Trophoblast cell (in vitro differentiated cells and primary cell): ENCODE results near the gene SNAPC2.
"Not testable (repeated sequence)": the region's sequence is repeated elsewhere in the genome, so short reads cannot be mapped to it uniquely, and the experiment has no call there.

Source experiments
- DNase-seq, 2 donors: peaks; one replicate each; pipeline ENCODE4 v3.0.0-alpha.2; 2016
- H2AFZ ChIP-seq: 2 replicates; pipeline ENCODE4 v1.6.1; 2013; ENCODE audit warnings: low read length, moderate library complexity, mild to moderate bottlenecking; ENCODE audit not compliant: insufficient read depth, poor library complexity
- H2AK5ac ChIP-seq: 2 replicates; pipeline ENCODE4 v1.6.1; 2013; ENCODE audit warnings: mild to moderate bottlenecking, low read length
- H2BK120ac ChIP-seq: 2 replicates; pipeline ENCODE4 v1.6.1; 2013; ENCODE audit warnings: low read length, mild to moderate bottlenecking, moderate library complexity; ENCODE audit not compliant: insufficient read depth, poor library complexity
- H2BK12ac ChIP-seq: 2 replicates; pipeline ENCODE4 v1.6.1; 2013; ENCODE audit warnings: mild to moderate bottlenecking, low read length, moderate library complexity
- H2BK5ac ChIP-seq: 2 replicates; pipeline ENCODE4 v1.6.1; 2013; ENCODE audit warnings: low read length, low read depth, moderate library complexity, mild to moderate bottlenecking; ENCODE audit not compliant: poor library complexity
- H3K14ac ChIP-seq: 2 replicates; pipeline ENCODE4 v1.6.1; 2013; ENCODE audit warnings: mild to moderate bottlenecking, low read length
- H3K18ac ChIP-seq: 2 replicates; pipeline ENCODE4 v1.6.1; 2013; ENCODE audit warnings: mild to moderate bottlenecking, low read length
- H3K23ac ChIP-seq: 2 replicates; pipeline ENCODE4 v1.6.1; 2013; ENCODE audit warnings: low read length
- H3K27ac ChIP-seq: 2 replicates; pipeline ENCODE4 v1.5.1; 2013; ENCODE audit warnings: low read depth, mild to moderate bottlenecking, inconsistent platforms, low read length, moderate library complexity
- H3K27me3 ChIP-seq: 2 replicates; pipeline ENCODE4 v1.6.1; 2013; ENCODE audit warnings: inconsistent platforms, mild to moderate bottlenecking, low read length, moderate library complexity; ENCODE audit not compliant: insufficient read depth
- H3K36me3 ChIP-seq, 2 experiments: 1 replicate in 1 of 2; 2 replicates in 1 of 2; pipeline ENCODE4 v1.6.1; 2013; ENCODE audit warnings: low read length in 2 of 2, mild to moderate bottlenecking in 2 of 2, moderate library complexity in 1 of 2; ENCODE audit not compliant: insufficient read depth in 2 of 2, control insufficient read depth in 1 of 2
- H3K4ac ChIP-seq: 2 replicates; pipeline ENCODE4 v1.6.1; 2013; ENCODE audit warnings: low read depth, mild to moderate bottlenecking, low read length, moderate library complexity
- H3K4me1 ChIP-seq, 2 experiments: 1 replicate in 1 of 2; 2 replicates in 1 of 2; pipeline ENCODE4 v1.6.1; 2013; ENCODE audit warnings: low read length in 2 of 2, mild to moderate bottlenecking in 2 of 2, moderate library complexity in 1 of 2; ENCODE audit not compliant: insufficient read depth in 2 of 2, control insufficient read depth in 1 of 2
- H3K4me2 ChIP-seq: 2 replicates; pipeline ENCODE4 v1.6.1; 2013; ENCODE audit warnings: inconsistent platforms, mild to moderate bottlenecking, low read length, moderate library complexity
- H3K4me3 ChIP-seq: 2 replicates; pipeline ENCODE4 v1.5.1; 2013; ENCODE audit warnings: mild to moderate bottlenecking, low read depth, low read length, inconsistent platforms
- H3K79me1 ChIP-seq: one replicate; pipeline ENCODE4 v1.6.1; 2013; ENCODE audit warnings: low read length
- H3K79me2 ChIP-seq: 2 replicates; pipeline ENCODE4 v1.6.1; 2013; ENCODE audit warnings: low read length, mild to moderate bottlenecking; ENCODE audit not compliant: control insufficient read depth, insufficient read depth, poor library complexity
- H3K9ac ChIP-seq: 2 replicates; pipeline ENCODE4 v1.6.1; 2013; ENCODE audit warnings: mild to moderate bottlenecking, low read length
- H3K9me3 ChIP-seq: 2 replicates; pipeline ENCODE4 v1.6.1; 2013; ENCODE audit warnings: low read depth, mild to moderate bottlenecking, control low read depth, inconsistent platforms, low read length; ENCODE audit not compliant: insufficient read depth
- H4K12ac ChIP-seq: 2 replicates; pipeline ENCODE4 v1.6.1; 2013; ENCODE audit warnings: low read depth, mild to moderate bottlenecking, low read length, moderate library complexity
- H4K8ac ChIP-seq: 2 replicates; pipeline ENCODE4 v1.6.1; 2013; ENCODE audit warnings: low read depth, mild to moderate bottlenecking, low read length, moderate library complexity
- H4K91ac ChIP-seq: one replicate; pipeline ENCODE4 v1.6.1; 2013; ENCODE audit warnings: low read depth, mild to moderate bottlenecking, low read length, moderate library complexity
- WGBS: extraction: QIAGEN DNeasy Blood & Tissue Kit; methylation state at CpG from one replicate; pipeline ENCODE4 v1.1.7; 2013; ENCODE audit warnings: missing lambda C conversion rate; ENCODE audit not compliant: insufficient read length, insufficient coverage; ENCODE audit errors: extremely low coverage; 5-methylcytosine and 5-hydroxymethylcytosine counted together

SNAPC2 gene

DNA sequence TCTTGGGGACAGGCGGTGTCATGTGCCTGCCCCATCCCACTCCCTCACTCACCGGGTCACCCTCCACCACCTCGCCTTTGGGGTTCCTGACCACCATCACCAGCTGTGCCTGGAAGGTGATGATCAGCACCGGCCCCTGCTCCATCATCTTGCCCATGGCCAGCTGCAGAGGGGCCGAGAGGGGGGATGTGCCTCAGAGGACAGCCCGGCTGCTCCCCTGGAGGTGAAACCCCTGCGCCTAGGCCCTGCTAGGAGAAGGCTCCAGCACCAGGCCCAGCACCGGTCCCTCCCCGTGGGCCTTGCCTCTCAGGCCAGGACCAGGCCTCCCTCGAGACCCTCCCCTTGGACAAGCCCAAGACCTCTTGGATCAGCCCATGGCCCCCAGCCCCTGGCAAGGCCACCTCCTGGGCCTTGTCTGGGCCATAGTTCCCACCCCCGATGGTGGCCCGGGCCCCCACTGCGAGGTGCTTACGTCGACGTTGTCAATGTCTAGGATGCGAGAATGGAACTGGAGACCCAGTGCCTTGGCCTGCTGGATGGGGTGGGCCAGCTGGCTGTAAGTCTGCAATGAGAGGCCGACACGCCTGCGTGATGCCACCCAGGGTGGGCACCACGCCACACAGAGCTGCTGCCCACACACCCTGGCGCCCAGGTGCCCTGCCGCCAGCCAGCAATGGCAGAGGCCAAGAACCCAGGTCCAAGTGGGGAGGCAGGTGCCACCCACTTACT lies 7.6 kb downstream of the SNAPC2 start:
- H3K36me3 ChIP-seq: peaks cover 37 to 38% of the 10 kb centered on the region in 2 experiments
- no peak overlapping the region for H2AK5ac ChIP-seq
- peaks cover 2% of the 10 kb centered on the region for H3K79me1 ChIP-seq
- H3K4me1 ChIP-seq: peaks cover 8 to 11% of the 10 kb centered on the region in 2 experiments
- no peak overlapping the region for H4K8ac ChIP-seq
- H3K23ac ChIP-seq: no peak overlapping the region
- H2BK12ac ChIP-seq: no peak overlapping the region
- H3K27me3 ChIP-seq: no peaks in the 10 kb centered on the region
- H4K12ac ChIP-seq: no peak overlapping the region
- WGBS: no CpG with 5 or more reads among the region's 23 CpGs
- H3K4me2 ChIP-seq: no peak overlapping the region
- no peak overlapping the region for H3K18ac ChIP-seq
- H3K79me2 ChIP-seq: no peaks in the 10 kb centered on the region
- H2BK5ac ChIP-seq: no peak overlapping the region
- no peak overlapping the region for H3K4ac ChIP-seq
- no peak overlapping the region for H3K9ac ChIP-seq
- H3K14ac ChIP-seq: no peak overlapping the region
- no peak for DNase-seq
- no peak overlapping the region for H4K91ac ChIP-seq
- no peak overlapping the region for H3K27ac ChIP-seq
- H2BK120ac ChIP-seq: no peak overlapping the region
- no peaks in the 10 kb centered on the region for H3K9me3 ChIP-seq
- no peak overlapping the region for H2AFZ ChIP-seq
- peak overlapping the region; percentile 28 for H3K4me3 ChIP-seq

DNA sequence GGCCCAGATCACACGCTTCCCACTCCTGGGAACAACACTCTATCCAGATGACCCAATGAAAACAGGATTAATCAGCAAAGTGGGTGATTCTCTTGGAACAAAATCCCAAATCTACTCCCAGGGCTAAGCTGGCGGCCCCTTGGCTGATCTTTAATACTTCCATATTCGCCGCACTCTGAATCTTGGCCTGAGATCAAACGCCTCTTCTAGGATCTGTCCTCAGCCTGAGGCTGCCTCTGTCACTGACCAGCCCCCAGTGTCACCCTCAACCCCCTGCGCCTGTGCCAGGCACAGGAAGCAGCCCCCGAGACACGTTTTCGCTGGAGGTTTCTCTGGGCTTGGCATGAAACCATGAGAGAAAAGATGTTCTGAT lies 8.2 kb downstream of the SNAPC2 start:
- no peak overlapping the region for H2BK12ac ChIP-seq
- H3K27ac ChIP-seq: no peak overlapping the region
- H3K27me3 ChIP-seq: no peaks in the 10 kb centered on the region
- H3K79me1 ChIP-seq: peaks cover 2% of the 10 kb centered on the region
- no peak overlapping the region for H3K18ac ChIP-seq
- H2AK5ac ChIP-seq: no peak overlapping the region
- no peak overlapping the region for H3K23ac ChIP-seq
- H2BK5ac ChIP-seq: no peak overlapping the region
- H3K9ac ChIP-seq: no peak overlapping the region
- H3K4me3 ChIP-seq: no peak overlapping the region
- H3K14ac ChIP-seq: no peak overlapping the region
- no peak for DNase-seq
- H4K91ac ChIP-seq: no peak overlapping the region
- H2AFZ ChIP-seq: no peak overlapping the region
- no peak overlapping the region for H2BK120ac ChIP-seq
- no CpG with 5 or more reads among the region's 9 CpGs for WGBS
- no peak overlapping the region for H3K4me2 ChIP-seq
- H3K79me2 ChIP-seq: no peaks in the 10 kb centered on the region
- no peaks in the 10 kb centered on the region for H3K9me3 ChIP-seq
- H4K12ac ChIP-seq: no peak overlapping the region
- H3K36me3 ChIP-seq: peaks cover 37 to 38% of the 10 kb centered on the region in 2 experiments
- H4K8ac ChIP-seq: no peak overlapping the region
- H3K4ac ChIP-seq: no peak overlapping the region
- H3K4me1 ChIP-seq: peaks cover 8 to 11% of the 10 kb centered on the region in 2 experiments

DNA sequence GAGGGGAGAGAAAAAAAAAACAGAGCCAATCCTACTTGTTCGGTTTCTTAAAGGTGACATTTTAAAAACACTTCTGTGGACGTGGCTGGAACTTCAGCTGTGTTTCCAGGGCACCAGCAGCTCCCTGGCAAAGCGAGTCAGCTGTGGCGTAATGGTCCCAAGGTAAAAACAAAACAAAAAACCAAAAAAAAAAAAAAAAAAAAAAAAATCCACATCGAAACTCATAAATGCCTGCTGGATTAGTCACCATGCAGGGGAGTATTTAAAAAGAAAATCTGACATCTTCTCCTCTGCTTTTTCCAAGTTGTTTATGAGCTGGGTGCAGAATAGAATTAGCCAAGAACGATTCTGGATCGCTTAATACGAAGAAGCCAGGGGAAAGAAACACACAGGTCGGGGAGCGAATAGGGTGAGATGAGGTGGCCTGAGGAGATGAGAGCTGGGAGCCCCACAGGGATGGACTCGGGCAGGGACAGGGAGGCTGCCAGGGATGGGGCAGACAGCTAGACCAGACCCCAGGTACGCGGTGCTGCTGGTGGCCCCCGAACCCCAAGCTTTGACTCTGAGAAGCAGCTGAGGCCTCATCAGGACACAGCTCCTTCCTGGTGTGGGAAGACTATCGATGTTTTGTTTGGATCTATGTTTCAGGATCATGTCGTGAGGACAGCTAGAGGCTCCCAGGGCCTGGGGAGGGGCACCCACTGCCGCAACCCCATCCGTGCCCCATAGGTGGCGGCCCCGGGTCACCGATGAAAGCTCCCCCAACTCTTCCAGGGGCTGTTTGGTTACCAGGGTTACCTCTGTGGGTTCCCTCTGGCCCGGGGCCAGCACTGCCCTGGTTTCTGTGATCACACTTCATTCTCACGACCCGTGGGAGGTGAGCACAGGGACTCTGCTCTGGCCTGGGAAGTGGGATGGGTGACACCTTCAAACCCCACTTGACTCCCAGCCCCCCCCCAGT lies 8.9 kb downstream of the SNAPC2 start:
- no peak overlapping the region for H3K9ac ChIP-seq
- H3K23ac ChIP-seq: no peak overlapping the region
- no peaks in the 10 kb centered on the region for H3K27me3 ChIP-seq
- no peak overlapping the region for H3K4ac ChIP-seq
- H4K91ac ChIP-seq: no peak overlapping the region
- no peak overlapping the region for H3K14ac ChIP-seq
- H4K12ac ChIP-seq: no peak overlapping the region
- H3K4me2 ChIP-seq: no peak overlapping the region
- peaks cover 2% of the 10 kb centered on the region for H3K79me1 ChIP-seq
- H2AK5ac ChIP-seq: no peak overlapping the region
- H3K79me2 ChIP-seq: no peaks in the 10 kb centered on the region
- peaks cover 41 to 45% of the 10 kb centered on the region in 2 experiments for H3K36me3 ChIP-seq
- no peak overlapping the region for H4K8ac ChIP-seq
- no peak overlapping the region for H2BK120ac ChIP-seq
- no peak overlapping the region for H2BK5ac ChIP-seq
- DNase-seq: peak; percentile 62 to 84
- H2BK12ac ChIP-seq: no peak overlapping the region
- H2AFZ ChIP-seq: no peak overlapping the region
- H3K27ac ChIP-seq: peak overlapping the region; percentile 24
- no CpG with 5 or more reads among the region's 24 CpGs for WGBS
- H3K9me3 ChIP-seq: no peaks in the 10 kb centered on the region
- H3K4me3 ChIP-seq: no peak overlapping the region
- H3K4me1 ChIP-seq: peaks cover 8 to 11% of the 10 kb centered on the region in 2 experiments
- H3K18ac ChIP-seq: no peak overlapping the region

DNA sequence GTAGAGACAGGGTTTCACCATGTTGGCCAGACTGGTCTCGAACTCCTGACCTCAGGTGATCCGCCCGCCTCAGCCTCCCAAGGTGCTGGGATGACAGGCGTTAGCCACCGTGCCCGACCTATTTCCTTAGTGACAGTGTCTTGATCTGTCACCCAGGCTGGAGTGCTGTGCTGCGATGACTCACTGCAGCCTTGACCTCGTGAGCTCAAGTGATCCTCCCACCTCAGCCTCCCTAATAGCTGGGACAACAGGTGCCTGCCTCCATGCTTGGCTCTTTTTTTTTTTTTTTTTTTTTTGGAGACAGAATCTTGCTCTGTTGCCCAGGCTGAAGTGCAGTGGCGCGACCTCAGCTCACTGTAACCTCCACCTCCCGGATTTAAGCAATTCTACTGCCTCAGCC lies 9.9 kb downstream of the SNAPC2 start:
- H3K4me2 ChIP-seq, H3K79me2 ChIP-seq, H2AFZ ChIP-seq, H4K12ac ChIP-seq, H3K23ac ChIP-seq, H3K27ac ChIP-seq, H2BK120ac ChIP-seq, H4K91ac ChIP-seq, H2AK5ac ChIP-seq, H3K9me3 ChIP-seq, H2BK5ac ChIP-seq, H3K18ac ChIP-seq, H3K79me1 ChIP-seq, H3K9ac ChIP-seq, H3K27me3 ChIP-seq, H3K4ac ChIP-seq, H4K8ac ChIP-seq, H3K14ac ChIP-seq, H3K4me3 ChIP-seq, H2BK12ac ChIP-seq: not testable (repeated sequence)
- peaks cover 49 to 53% of the 10 kb centered on the region in 2 experiments for H3K36me3 ChIP-seq
- DNase-seq: peak; percentile 64 to 70
- H3K4me1 ChIP-seq: peaks cover 8 to 11% of the 10 kb centered on the region in 2 experiments
- no CpG with 5 or more reads among the region's 11 CpGs for WGBS
